ENCODE measurements around the gene KCNH3.

The KCNH3 gene
- 0.20 to 5.3 (median 0.70) reads per million in 18 experiments for total RNA-seq

- peak; percentile 57 to 69 for DNase-seq
Measured at GRCh38 chr12:49538510-49539403, at the start of gene KCNH3. Gene KCNH3, plus strand, starts transcription at chr12:49539030. Its CDS starts 387 bp downstream, at chr12:49539417.

GRCh38 chr12:49489154-49489553 lies 49.7 kb upstream of the KCNH3 start:
- no peak for DNase-seq

GRCh38 chr12:49489720-49490119 lies 49.1 kb upstream of the KCNH3 start:
- no peak for DNase-seq

GRCh38 chr12:49491823-49492222 lies 47.0 kb upstream of the KCNH3 start:
- no peak for DNase-seq

GRCh38 chr12:49493900-49494299 lies 44.9 kb upstream of the KCNH3 start:
- no peak for DNase-seq

GRCh38 chr12:49496417-49497360 lies 42.1 kb upstream of the KCNH3 start:
- no peak for DNase-seq

GRCh38 chr12:49501895-49502294 lies 36.9 kb upstream of the KCNH3 start:
- no peak for DNase-seq

GRCh38 chr12:49502590-49502989 lies 36.2 kb upstream of the KCNH3 start:
- no peak for DNase-seq

- DNase-seq: no peak
Measured at GRCh38 chr12:49503674-49504180, 35.1 kb upstream of the KCNH3 start.

- DNase-seq: no peak
Measured at GRCh38 chr12:49505672-49506071, 33.2 kb upstream of the KCNH3 start.

GRCh38 chr12:49507139-49507538 lies 31.7 kb upstream of the KCNH3 start:
- no peak for DNase-seq

- peak; percentile 29 to 81 for DNase-seq
Measured at GRCh38 chr12:49509681-49510080, 29.1 kb upstream of the KCNH3 start.

- DNase-seq: no peak
Measured at GRCh38 chr12:49511410-49511809, 27.4 kb upstream of the KCNH3 start.

- no peak for DNase-seq
Measured at GRCh38 chr12:49512546-49512945, 26.3 kb upstream of the KCNH3 start.

- DNase-seq: no peak
Measured at GRCh38 chr12:49515266-49515665, 23.6 kb upstream of the KCNH3 start.

- no peak for DNase-seq
Measured at GRCh38 chr12:49518914-49519573, 19.8 kb upstream of the KCNH3 start.

- DNase-seq: no peak
Measured at GRCh38 chr12:49519574-49519936, 19.3 kb upstream of the KCNH3 start.

GRCh38 chr12:49521389-49521788 lies 17.4 kb upstream of the KCNH3 start:
- no peak for DNase-seq

- no peak for DNase-seq
Measured at GRCh38 chr12:49524660-49525324, 14.0 kb upstream of the KCNH3 start.

GRCh38 chr12:49525942-49526341 lies 12.9 kb upstream of the KCNH3 start:
- no peak for DNase-seq

GRCh38 chr12:49527361-49528130 lies 11.3 kb upstream of the KCNH3 start:
- no peak for DNase-seq

Measured in inflammatory macrophage (primary cell).